Dedifferentiated amniotic fluid mesenchymal stem cell (primary cell): Measurements from ENCODE around the gene KLHDC8A.

Experiments
- DNase-seq: peaks from one replicate; pipeline ENCODE4 v3.0.0-alpha.2; 2016; ENCODE audit errors: extremely low spot score

The KLHDC8A gene

GRCh38 chr1:205296154-205296553 lies 60.6 kb downstream of the KLHDC8A start:
- no peak for DNase-seq

- no peak for DNase-seq
Measured at GRCh38 chr1:205294934-205295333, 61.8 kb downstream of the KLHDC8A start.

GRCh38 chr1:205294175-205294917 lies 62.4 kb downstream of the KLHDC8A start:
- DNase-seq = peak; percentile 56

GRCh38 chr1:205293350-205294074 lies 63.2 kb downstream of the KLHDC8A start:
- DNase-seq = no peak

GRCh38 chr1:205291596-205291995 lies 65.1 kb downstream of the KLHDC8A start:
- DNase-seq = no peak

- no peak for DNase-seq
Measured at GRCh38 chr1:205287767-205288559, 68.8 kb downstream of the KLHDC8A start.

- no peak for DNase-seq
Measured at GRCh38 chr1:205287076-205287475, 69.6 kb downstream of the KLHDC8A start.

- DNase-seq = no peak
Measured at GRCh38 chr1:205286335-205286950, 70.3 kb downstream of the KLHDC8A start.
